NCI-H446 (cell line): ENCODE results near the gene OVCH1.
"Not testable (repeated sequence)": the region's sequence is repeated elsewhere in the genome, so short reads cannot be mapped to it uniquely, and the experiment has no call there.

Source experiments
- DNase-seq, 2 experiments: peaks; one replicate each; lab custom pipeline; 2025; lab: John Stamatoyannopoulos, UW

Gene OVCH1

GRCh38 chr12:29505122-29505521 is 7.6 kb upstream of the OVCH1 start:
- DNase-seq, result no peak

DNA sequence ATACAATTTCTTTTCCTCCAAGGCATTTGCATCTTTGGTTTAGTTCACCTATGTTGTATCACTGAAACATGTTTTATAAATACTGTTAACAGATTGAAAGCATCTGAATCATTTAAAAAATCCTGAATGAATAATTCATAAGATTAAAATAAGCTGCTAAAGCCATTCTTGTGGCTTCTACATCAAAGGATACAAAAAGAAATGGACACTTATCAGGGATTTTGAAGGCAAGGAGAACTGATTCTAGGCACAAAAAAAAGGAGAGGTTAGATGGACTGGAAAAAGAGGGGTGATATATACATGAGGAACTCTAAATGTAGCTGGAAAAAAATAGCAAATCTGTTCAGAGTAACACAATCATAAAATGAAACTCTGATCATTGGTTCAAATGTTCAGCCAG is 5.8 kb upstream of the OVCH1 start:
- no peak for DNase-seq

DNA sequence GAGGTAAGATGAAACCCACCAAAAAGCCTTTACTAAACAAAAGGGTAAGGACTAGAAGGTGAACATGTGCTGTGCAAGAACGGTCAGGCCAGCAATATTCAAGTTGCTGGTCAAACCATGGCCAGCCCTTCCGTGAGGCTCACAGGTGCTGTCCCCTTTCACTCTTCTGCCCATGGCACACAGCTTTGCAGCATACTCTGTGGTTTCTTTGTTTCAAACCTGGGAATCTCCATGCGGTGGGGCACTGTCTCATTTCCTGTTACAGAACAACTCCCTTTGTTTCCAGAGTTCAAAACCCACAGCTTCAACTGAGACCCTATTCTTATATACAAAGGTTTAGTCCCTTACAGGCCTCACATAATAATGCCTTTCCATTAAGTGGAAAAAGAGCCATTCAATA is 1.7 kb upstream of the OVCH1 start:
- no peak for DNase-seq

DNA sequence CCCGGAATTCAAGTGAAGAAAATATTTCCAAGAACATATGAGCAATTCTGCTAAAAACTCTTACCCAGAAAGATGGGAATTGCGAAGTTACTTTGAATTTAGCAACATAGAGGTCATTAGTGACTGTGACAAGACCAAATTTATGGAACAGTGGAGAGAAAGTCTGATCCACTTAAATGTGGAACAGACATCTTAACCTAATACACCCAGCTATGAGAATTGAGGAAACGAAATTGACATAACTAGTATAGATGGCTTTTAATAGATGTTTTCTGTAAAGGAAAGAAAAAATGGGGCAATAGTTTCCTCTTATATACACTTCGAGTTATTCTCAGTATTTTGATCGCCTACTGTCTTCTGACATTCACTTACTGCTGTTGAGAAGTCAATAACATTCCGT is 4.6 kb downstream of the OVCH1 start:
- DNase-seq, result no peak

DNA sequence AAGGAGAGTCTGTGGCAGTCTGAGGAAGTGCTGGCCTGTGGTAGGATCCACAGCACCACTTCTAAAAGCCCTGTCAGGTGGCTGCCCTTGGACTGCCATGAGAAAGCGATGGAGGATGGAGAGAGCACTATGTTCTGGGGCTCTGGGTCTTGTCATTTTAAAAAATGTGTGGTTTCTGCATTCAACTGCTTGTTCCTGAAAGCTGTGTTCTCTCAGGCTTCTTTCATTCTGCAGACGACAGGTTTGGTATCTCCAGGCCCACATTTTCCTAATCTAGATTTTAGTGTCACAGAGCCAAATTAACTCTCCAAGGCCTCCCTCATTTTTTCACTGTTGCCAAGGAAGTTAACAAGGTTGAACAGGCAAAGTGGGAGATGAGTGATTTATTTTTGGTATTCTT is 10.5 kb downstream of the OVCH1 start:
- peak in 1 of 2 experiments; percentile 16 for DNase-seq

DNA sequence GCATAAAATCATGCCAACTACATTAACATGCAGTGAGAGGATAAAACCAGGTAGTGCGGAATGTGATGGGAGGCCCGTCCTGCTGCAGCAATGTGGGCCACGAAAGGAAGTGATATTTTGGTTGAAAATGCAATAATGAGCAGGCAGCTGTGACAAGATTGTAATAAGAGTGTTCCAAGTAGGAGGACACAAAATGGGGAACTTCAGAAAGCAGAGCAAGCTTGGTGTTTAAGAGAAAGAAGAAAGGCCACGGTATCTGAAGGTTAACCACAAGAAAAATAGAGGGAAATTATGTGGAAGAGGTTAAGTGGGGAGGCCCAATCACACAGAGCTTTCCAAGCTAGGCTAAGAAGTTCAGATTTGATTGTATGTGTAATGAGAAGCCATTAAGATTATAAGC is 34.3 kb downstream of the OVCH1 start:
- DNase-seq, result no peak

DNA sequence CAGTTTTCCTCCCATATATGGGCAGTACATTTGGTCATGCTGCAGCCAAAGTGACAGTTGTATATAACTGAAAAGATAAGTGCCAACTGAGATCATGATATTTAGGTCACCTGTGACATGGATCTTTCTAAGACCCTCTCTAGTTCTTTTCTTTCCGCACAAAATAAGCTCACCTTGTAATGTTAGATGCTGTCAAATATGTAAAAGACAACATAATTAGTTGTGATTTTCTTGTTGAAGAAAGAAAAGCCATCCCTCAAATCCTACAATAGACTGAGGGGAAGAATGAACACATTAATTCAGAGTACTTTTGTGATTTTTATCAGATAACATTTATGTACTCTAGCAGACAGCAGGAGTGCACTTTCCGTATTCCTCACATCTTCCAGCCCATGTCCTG is 37.4 kb downstream of the OVCH1 start:
- no peak for DNase-seq

- DNase-seq, result no peak
Observed at GRCh38 chr12:29455087-29455486, 42.4 kb downstream of the OVCH1 start.

- no peak for DNase-seq
Observed at GRCh38 chr12:29451888-29452287, 45.6 kb downstream of the OVCH1 start.

- DNase-seq, result no peak
Observed at GRCh38 chr12:29448157-29448556, 49.3 kb downstream of the OVCH1 start.

DNA sequence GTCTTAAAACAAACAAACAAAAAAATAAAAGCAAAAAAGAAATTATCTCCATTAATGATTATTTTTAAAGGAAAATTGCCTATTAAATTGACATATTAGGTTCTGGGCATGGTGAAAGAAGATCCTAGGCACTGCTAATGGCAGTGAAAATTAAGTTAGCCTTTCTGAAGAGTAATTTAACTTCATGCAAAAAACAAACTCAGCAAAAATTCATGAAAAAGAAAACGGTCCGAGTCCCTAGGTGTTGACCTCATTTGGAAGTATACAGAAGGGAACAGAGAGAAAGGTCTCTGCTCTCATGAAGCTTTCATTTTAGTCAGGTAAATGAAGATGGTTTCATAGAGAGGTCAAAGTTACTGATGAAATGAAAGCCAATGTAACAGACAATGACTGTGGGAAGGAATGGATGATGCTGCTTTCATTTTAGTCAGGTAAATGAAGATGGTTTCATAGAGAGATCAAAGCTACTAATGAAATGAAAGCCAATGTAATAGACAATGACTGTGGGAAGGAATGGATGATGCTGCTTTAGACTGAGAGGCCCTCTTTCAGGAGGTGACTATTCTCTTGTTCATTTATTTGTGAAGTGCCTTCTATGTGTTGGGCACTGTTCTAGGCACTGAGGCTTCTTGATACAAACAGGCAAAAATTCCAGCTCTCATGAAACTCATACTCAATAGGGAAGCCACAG is 50.1 kb downstream of the OVCH1 start:
- no peak for DNase-seq

DNA sequence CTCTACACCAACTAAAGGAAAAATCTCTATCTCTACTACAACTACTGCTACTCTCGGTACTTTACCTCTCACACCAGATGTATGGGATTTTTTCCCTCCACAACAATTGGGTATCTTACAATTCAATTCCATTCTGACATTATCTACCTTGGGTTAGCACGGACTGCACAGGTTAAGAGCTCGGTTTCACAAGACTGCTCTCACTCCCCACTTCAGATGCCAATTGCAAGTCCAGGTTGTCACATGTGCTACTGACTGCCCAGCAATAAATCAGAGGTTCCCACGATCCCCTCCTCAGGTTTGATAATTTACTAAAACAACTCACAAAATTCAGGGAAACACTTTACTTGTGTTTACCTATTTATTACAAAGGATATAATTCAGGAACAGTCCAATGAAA is 58.0 kb downstream of the OVCH1 start:
- DNase-seq, result no peak

DNA sequence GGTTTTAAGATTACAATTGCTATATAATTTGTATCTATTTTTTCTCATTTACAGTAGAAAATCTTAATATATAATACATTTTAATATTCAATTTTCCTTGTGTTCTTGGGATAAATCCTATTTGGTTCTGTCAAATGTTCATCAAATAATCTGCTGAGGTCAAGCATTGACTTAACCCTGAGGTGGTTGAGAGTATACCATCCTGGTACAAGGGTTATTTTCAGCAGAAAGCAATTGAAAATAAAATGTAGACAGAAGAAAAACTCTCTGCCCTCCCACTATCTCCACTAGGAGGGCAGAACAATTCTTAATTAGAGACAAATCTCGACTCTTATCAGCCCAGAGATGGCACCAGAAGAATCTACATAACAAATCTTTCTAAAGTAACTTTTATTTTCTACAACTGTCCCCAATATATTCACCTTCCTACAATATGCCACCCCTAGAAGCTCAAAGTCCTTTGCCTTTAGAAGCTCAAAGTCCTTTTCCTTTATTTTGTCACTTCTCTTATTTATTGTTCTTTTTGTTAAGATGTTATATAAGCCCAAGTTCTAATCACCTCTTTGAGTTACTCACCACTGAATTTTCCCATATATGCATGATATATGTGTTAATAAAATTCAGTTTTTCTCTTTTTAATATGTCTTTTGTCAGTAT is 58.6 kb downstream of the OVCH1 start:
- no peak for DNase-seq

- DNase-seq, result no peak
Observed at GRCh38 chr12:29437575-29437974, 59.9 kb downstream of the OVCH1 start.

DNA sequence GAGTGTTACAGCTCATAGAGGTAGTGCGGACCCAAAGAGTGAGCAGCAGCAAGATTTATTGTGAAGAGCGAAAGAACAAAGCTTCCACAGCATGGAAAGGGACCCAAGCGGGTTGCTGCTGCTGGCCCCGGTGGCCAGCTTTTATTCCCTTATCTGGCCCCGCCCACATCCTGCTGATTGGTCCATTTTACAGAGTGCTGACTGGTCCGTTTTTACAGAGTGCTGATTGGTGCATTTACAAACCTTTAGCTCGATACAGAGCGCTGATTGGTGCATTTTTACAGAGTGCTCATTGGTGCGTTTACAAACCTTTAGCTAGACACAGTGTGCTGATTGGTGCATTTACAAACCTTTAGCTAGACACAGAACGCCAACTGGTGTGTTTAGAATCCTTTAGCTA is 60.7 kb downstream of the OVCH1 start:
- DNase-seq, result not testable (repeated sequence)

- no peak for DNase-seq
Observed at GRCh38 chr12:29431513-29431912, 66.0 kb downstream of the OVCH1 start.

GRCh38 chr12:29430716-29431044 is 66.8 kb downstream of the OVCH1 start:
- DNase-seq, result no peak

DNA sequence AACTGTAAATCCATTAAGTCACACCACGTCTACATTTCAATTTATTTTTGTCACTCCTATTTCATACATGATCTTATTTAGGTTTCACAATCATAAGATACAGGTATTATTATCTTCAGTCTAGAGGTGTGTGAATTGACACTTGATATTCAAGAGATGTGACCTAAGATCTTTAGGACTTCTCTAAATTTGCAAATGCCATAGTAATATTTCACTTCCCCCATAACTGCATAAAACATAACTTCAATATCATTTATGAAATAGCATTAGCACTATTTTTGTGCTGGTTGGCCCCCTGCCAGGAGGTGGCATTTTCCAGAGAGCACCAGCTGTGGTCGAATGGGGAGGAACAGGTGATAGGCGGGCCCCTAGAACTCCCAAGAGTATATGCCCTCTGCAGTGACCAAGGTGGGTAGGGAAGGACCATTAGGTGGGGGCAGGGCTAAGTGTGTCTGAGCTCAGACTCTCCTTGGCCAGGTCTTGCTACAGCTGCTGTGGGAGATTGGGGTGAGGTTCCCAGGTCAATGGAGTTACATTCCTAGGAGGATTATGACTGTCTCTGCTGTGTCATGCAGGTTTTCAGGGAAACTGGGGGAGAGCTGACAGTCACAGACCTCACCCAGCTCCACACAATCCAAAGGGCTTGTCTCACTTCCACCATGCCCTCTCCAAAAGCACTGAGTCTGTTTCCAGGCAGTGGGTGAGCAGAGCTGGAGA is 67.3 kb downstream of the OVCH1 start:
- DNase-seq, result no peak

DNA sequence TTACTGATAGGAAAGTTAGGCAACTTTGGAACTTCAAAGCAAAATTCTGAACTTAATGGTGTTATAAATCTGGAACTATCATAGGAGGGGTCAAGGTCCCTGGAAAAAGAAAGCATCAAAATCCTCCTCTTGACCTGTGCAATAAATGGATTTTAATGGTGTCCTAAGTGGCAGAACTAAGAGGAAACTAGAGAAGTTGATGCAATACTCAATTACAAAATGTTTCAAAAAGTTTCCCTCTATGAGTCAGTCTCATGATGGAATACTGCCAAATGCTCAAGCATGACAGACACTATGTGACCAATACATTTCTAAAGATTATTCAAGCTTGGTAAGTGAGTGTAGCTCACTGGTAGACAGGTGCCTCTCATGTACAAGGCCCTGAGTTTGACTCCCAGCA is 68.9 kb downstream of the OVCH1 start:
- peak in 1 of 2 experiments; percentile 2 for DNase-seq

- DNase-seq, result no peak
Observed at GRCh38 chr12:29427964-29428363, 69.5 kb downstream of the OVCH1 start.

DNA sequence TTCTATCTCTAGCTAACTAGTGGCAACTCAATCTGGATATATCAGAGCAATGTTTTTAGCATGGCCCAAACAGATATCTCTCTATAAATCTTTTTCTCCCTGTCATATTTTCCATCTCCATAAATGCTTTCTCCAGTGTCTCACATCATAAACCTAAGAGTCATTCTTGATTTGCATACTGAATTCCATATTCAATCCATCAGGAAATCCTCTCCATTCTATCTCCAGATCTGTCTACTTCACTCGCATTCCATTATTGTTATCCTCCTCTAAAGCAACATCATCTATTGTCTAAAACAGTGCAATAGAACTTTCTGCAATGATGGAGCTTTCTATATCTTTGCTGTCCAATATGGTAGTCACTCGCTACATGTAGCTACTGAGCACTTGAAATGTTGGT is 71.0 kb downstream of the OVCH1 start:
- DNase-seq, result no peak

GRCh38 chr12:29425722-29426121 is 71.8 kb downstream of the OVCH1 start:
- no peak for DNase-seq

GRCh38 chr12:29416748-29417147 is 80.7 kb downstream of the OVCH1 start:
- DNase-seq, result no peak

DNA sequence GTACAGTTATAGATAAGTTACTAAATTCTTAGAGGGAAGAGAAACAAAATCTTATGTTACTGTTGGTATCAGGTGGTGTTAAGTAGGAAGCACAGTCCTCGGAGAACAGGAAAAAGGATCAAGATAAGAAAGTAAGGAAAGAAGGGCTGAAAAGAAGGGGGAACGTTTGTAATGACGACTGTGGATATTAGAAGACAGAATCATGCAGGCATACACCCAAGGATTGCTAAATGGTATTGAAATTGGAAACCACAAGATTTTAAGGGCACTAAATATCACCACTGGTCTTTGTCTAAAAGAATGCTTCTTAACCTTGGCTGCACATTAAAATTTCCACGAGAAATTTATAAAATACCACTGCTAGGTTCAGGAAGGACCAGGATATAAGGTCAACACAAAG is 82.4 kb downstream of the OVCH1 start:
- no peak for DNase-seq
